Effector CD8-positive, alpha-beta T cell (primary cell): Measurements from ENCODE around the gene PTGES3.
A peak's percentile ranks its signal among the peaks of the same experiment; 100 is the strongest.
"Not testable (repeated sequence)": the region's sequence is repeated elsewhere in the genome, so short reads cannot be mapped to it uniquely, and the experiment has no call there.

Source experiments
- DNase-seq: peaks from one replicate; lab custom pipeline; 2025; lab: John Stamatoyannopoulos, UW

Gene PTGES3

GRCh38 chr12:56709759-56710376 is 21.8 kb upstream of the PTGES3 start:
- DNase-seq, result no peak

- not testable (repeated sequence) for DNase-seq
Observed at GRCh38 chr12:56704522-56704921, 16.4 kb upstream of the PTGES3 start.

GRCh38 chr12:56699020-56699661 is 11.1 kb upstream of the PTGES3 start:
- DNase-seq, result no peak

- DNase-seq, result no peak
Observed at GRCh38 chr12:56695327-56696101, 7.4 kb upstream of the PTGES3 start.

- DNase-seq, result no peak
Observed at GRCh38 chr12:56694161-56694560, 6.1 kb upstream of the PTGES3 start.

GRCh38 chr12:56688846-56689109 is 694 bp upstream of the PTGES3 start:
- no peak for DNase-seq

- peak; percentile 39 for DNase-seq
Observed at GRCh38 chr12:56687223-56688128, 608 bp downstream of the PTGES3 start.

- no peak for DNase-seq
Observed at GRCh38 chr12:56684745-56685359, 3.2 kb downstream of the PTGES3 start.

GRCh38 chr12:56682323-56682722 is 5.8 kb downstream of the PTGES3 start:
- no peak for DNase-seq

GRCh38 chr12:56679883-56680575 is 8.1 kb downstream of the PTGES3 start:
- DNase-seq, result no peak

- DNase-seq, result no peak
Observed at GRCh38 chr12:56678852-56679251, 9.2 kb downstream of the PTGES3 start.

- no peak for DNase-seq
Observed at GRCh38 chr12:56677680-56678079, 10.4 kb downstream of the PTGES3 start.

GRCh38 chr12:56676851-56677580 is 11.1 kb downstream of the PTGES3 start:
- DNase-seq, result no peak

- no peak for DNase-seq
Observed at GRCh38 chr12:56671608-56672007, 16.5 kb downstream of the PTGES3 start.

- no peak for DNase-seq
Observed at GRCh38 chr12:56670836-56671235, 17.2 kb downstream of the PTGES3 start.

- no peak for DNase-seq
Observed at GRCh38 chr12:56668197-56668457, 20.0 kb downstream of the PTGES3 start.

GRCh38 chr12:56661979-56662638 is 26.0 kb downstream of the PTGES3 start:
- DNase-seq, result no peak

GRCh38 chr12:56661560-56661959 is 26.5 kb downstream of the PTGES3 start:
- no peak for DNase-seq

GRCh38 chr12:56658921-56659320 is 29.2 kb downstream of the PTGES3 start:
- DNase-seq, result no peak
